Natural killer cell (primary cell): ENCODE data around the gene CCL26. TPM values are rescaled to one million over a fixed set of nuclear protein-coding genes. Genes with fewer than 3 reads are reported as not detected.

Experiments used
- ATAC-seq, 3 donors: fragments of 150-1000 bp in 2 of 3; fragments of 200-7000 bp in 1 of 3; cut with Tn5 transposase; 1 replicate in 1 of 3; 2 replicates in 2 of 3; pipeline ENCODE4 v1.10.0; 2021; ENCODE audit warnings: mild to moderate bottlenecking in 2 of 3, moderate library complexity in 2 of 3
- DNase-seq, 2 donors: peaks; one replicate each; pipeline versions ENCODE4 v3.0.0 to v3.0.0-alpha.2; 2013 to 2021; ENCODE audit warnings: mixed read lengths in 1 of 2
- H3K27ac ChIP-seq: one replicate; pipeline ENCODE4 v1.5.1; 2013; ENCODE audit warnings: mild to moderate bottlenecking, low read length
- H3K27me3 ChIP-seq: one replicate; pipeline ENCODE4 v1.6.1; 2013; ENCODE audit warnings: low read length; ENCODE audit not compliant: control insufficient read depth, insufficient read depth
- H3K36me3 ChIP-seq: one replicate; pipeline ENCODE4 v1.6.1; 2013; ENCODE audit warnings: low read length; ENCODE audit not compliant: control insufficient read depth, insufficient read depth
- H3K4me1 ChIP-seq: one replicate; pipeline ENCODE4 v1.6.1; 2013; ENCODE audit warnings: low read length; ENCODE audit not compliant: control insufficient read depth, insufficient read depth
- H3K4me3 ChIP-seq: one replicate; pipeline ENCODE4 v1.5.1; 2013; ENCODE audit warnings: low read length
- H3K9me3 ChIP-seq: one replicate; pipeline ENCODE4 v1.6.1; 2013; ENCODE audit warnings: low read length; ENCODE audit not compliant: control insufficient read depth, insufficient read depth
- H3K27ac Mint-ChIP-seq, 2 donors: one replicate each; pipeline ENCODE4 v1.8.0; 2022; ENCODE audit warnings: mild to moderate bottlenecking in 2 of 2, mixed read lengths in 2 of 2, moderate library complexity in 1 of 2
- H3K27me3 Mint-ChIP-seq, 2 donors: one replicate each; pipeline ENCODE4 v1.8.0; 2022; ENCODE audit warnings: low read depth in 2 of 2, mixed read lengths in 2 of 2
- H3K36me3 Mint-ChIP-seq: one replicate; pipeline ENCODE4 v1.8.0; 2022; ENCODE audit warnings: mixed read lengths
- H3K4me1 Mint-ChIP-seq, 2 donors: one replicate each; pipeline ENCODE4 v1.8.0; 2022; ENCODE audit warnings: mixed read lengths in 2 of 2
- H3K4me3 Mint-ChIP-seq: one replicate; pipeline ENCODE4 v1.8.0; 2022; ENCODE audit warnings: mild to moderate bottlenecking, moderate library complexity, mixed read lengths
- H3K9me3 Mint-ChIP-seq, 2 donors: one replicate each; pipeline ENCODE4 v1.8.0; 2022; ENCODE audit warnings: mixed read lengths in 2 of 2
- WGBS: methylation state at CpG from one replicate; pipeline ENCODE4 v1.1.7; 2013; ENCODE audit warnings: missing lambda C conversion rate; ENCODE audit not compliant: insufficient coverage; 5-methylcytosine and 5-hydroxymethylcytosine counted together
- intact Hi-C: fragments of 100-400 bp; cut with micrococcal nuclease; formaldehyde crosslinking; loops from one replicate; pipeline ENCODE4 v1.14.2; 2022
- total RNA-seq, 4 donors: library from RNA; stranded (reverse); fragments of 120-200 nt in 1 of 4; gene quantifications; one replicate each; pipeline versions ENCODE4 v1.2.3 to v1.2.4, GENCODE V29; 2013 to 2022
- TF ChIP-seq, protein P1 (sequence below): fragments of 200-600 bp; IDR thresholded peaks from one replicate; pipeline ENCODE4 v1.8.0; 2022; ENCODE audit warnings: antibody characterized with exemption

CCL26 gene
- total RNA-seq, 3 donors from 2014 or later (not counting 1 experiment from before 2014, with no cell fraction given): not detected

DNA sequence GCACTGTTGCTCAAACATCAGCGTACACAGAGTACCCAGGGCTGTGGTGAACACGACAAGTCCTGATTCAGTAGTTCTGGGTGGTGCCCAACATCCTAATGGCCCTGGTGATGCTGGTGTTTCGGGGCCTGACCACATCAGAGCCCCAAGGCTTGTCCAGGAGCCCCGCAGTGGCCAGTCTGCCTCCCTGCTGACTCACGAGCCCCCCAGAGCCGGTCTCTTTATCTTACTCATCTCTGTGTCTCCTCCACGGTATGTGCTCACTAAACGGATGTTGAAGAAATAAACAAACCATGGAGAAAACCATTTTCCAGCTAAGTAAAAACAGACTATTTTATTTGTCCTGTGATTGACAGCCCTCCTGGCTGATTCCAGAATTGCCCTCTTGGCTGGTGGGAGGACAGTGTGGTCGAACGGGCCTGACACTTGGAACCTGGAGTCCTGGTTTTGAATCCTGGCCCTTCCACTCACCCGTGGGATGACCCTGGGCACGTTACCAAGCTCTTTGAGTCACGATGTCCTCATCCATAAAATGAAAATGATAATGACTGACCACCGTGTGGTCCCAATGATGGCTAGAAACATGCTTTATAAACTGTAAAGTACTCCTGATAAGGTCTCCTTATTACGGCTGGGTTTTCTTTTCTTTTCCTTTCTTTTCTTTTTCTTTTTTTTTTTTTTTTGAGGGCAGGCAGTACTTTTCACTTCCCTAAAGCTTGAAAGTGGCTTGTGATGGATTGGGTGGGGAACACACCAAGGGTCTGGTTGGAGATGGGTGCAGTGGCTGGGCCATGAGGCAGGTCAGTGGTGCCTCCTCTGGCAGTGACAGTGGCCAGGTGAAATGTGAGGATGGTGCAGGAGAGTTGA lies 39.0 kb downstream of the CCL26 start:
- Histone ChIP-seq H3K4me1 (peaks cover 61% of the 10 kb centered on the region), H3K4me3 (no peak overlapping the region), H3K36me3 (no peaks in the 10 kb centered on the region), H3K27ac (no peak overlapping the region), H3K9me3 (no peaks in the 10 kb centered on the region), H3K27me3 (no peaks in the 10 kb centered on the region)
- Mint-ChIP-seq H3K4me1 (peaks cover 50 to 59% of the 10 kb centered on the region in 2 donors), H3K4me3 (peak overlapping the region; percentile 52), H3K9me3 (no peaks in the 10 kb centered on the region), H3K36me3 (no peaks in the 10 kb centered on the region), H3K27me3 (peaks cover 2 to 12% of the 10 kb centered on the region in 2 donors), H3K27ac (peak overlapping the region; percentile 24 to 65)
- ATAC-seq (no peak), DNase-seq (no peak)
- TF ChIP-seq, protein P1, sequence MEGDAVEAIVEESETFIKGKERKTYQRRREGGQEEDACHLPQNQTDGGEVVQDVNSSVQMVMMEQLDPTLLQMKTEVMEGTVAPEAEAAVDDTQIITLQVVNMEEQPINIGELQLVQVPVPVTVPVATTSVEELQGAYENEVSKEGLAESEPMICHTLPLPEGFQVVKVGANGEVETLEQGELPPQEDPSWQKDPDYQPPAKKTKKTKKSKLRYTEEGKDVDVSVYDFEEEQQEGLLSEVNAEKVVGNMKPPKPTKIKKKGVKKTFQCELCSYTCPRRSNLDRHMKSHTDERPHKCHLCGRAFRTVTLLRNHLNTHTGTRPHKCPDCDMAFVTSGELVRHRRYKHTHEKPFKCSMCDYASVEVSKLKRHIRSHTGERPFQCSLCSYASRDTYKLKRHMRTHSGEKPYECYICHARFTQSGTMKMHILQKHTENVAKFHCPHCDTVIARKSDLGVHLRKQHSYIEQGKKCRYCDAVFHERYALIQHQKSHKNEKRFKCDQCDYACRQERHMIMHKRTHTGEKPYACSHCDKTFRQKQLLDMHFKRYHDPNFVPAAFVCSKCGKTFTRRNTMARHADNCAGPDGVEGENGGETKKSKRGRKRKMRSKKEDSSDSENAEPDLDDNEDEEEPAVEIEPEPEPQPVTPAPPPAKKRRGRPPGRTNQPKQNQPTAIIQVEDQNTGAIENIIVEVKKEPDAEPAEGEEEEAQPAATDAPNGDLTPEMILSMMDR: no peak
- WGBS: 69% methylated on average over 15 of the region's 15 CpGs
- intact Hi-C loops: no loop called here

- TF ChIP-seq, protein P1: no peak
- intact Hi-C loops: no loop called here
- Histone ChIP-seq H3K27ac (no peak overlapping the region), H3K4me3 (no peak overlapping the region), H3K4me1 (peaks cover 65% of the 10 kb centered on the region), H3K27me3 (no peaks in the 10 kb centered on the region), H3K9me3 (no peaks in the 10 kb centered on the region), H3K36me3 (no peaks in the 10 kb centered on the region)
- Mint-ChIP-seq H3K4me3 (peak overlapping the region; percentile 52), H3K4me1 (peaks cover 51 to 64% of the 10 kb centered on the region in 2 donors), H3K9me3 (no peaks in the 10 kb centered on the region), H3K27me3 (peaks cover 2 to 12% of the 10 kb centered on the region in 2 donors), H3K36me3 (no peaks in the 10 kb centered on the region), H3K27ac (peak overlapping the region; percentile 24 to 65)
- DNase-seq: no peak
- no peak for ATAC-seq
- 69% methylated on average over 12 of the region's 12 CpGs for WGBS
Measured at GRCh38 chr7:75732016-75732521, 39.9 kb downstream of the CCL26 start.

GRCh38 chr7:75729851-75730274 lies 42.1 kb downstream of the CCL26 start:
- ATAC-seq (peak in 2 of 3 donors; percentile 21 to 24), DNase-seq (peak; percentile 28 to 31)
- no peaks in the 10 kb centered on the region for H3K36me3 ChIP-seq
- WGBS: 10% methylated on average over 4 of the region's 4 CpGs
- H3K4me1 Mint-ChIP-seq: peaks cover 57 to 58% of the 10 kb centered on the region in 2 donors
- peaks cover 83% of the 10 kb centered on the region for H3K4me1 ChIP-seq
- peak overlapping the region; percentile 65 for H3K4me3 Mint-ChIP-seq
- peak overlapping the region; percentile 6 for H3K27ac ChIP-seq
- H3K27me3 ChIP-seq: no peaks in the 10 kb centered on the region
- H3K36me3 Mint-ChIP-seq: no peaks in the 10 kb centered on the region
- no peaks in the 10 kb centered on the region for H3K9me3 ChIP-seq
- H3K27me3 Mint-ChIP-seq: peaks cover 2 to 3% of the 10 kb centered on the region in 2 donors
- no peaks in the 10 kb centered on the region for H3K9me3 Mint-ChIP-seq
- intact Hi-C loops: no loop called here
- peak overlapping the region; percentile 12 to 89 for H3K27ac Mint-ChIP-seq
- TF ChIP-seq, protein P1: no peak
- no peak overlapping the region for H3K4me3 ChIP-seq
